Stimulated activated CD8-positive, alpha-beta memory T cell treated with anti-CD3 and anti-CD28 coated beads, Interleukin-2, amount 100 ng/mL, for 1 hour (primary cell): ENCODE measurements around the gene FCGR3A.
"Not testable (repeated sequence)": the region's sequence is repeated elsewhere in the genome, so short reads cannot be mapped to it uniquely, and the experiment has no call there.

Experiments used
- DNase-seq, 2 donors: peaks; one replicate each; pipeline ENCODE4 v3.0.0-alpha.2; 2020; ENCODE audit warnings: low read depth in 2 of 2

The FCGR3A gene

GRCh38 chr1:161556990-161557389, 7.4 kb upstream of the FCGR3A start:
- not testable (repeated sequence) for DNase-seq

- not testable (repeated sequence) for DNase-seq
Measured at GRCh38 chr1:161556143-161556542, 6.5 kb upstream of the FCGR3A start.

- not testable (repeated sequence) for DNase-seq
Measured at GRCh38 chr1:161554815-161555417, 5.3 kb upstream of the FCGR3A start.

GRCh38 chr1:161554340-161554739, 4.7 kb upstream of the FCGR3A start:
- DNase-seq: not testable (repeated sequence)

- DNase-seq: not testable (repeated sequence)
Measured at GRCh38 chr1:161553631-161554030, 4.0 kb upstream of the FCGR3A start.

GRCh38 chr1:161550942-161551341, 1.3 kb upstream of the FCGR3A start:
- DNase-seq: not testable (repeated sequence)

GRCh38 chr1:161548749-161549406, 740 bp downstream of the FCGR3A start:
- not testable (repeated sequence) for DNase-seq

GRCh38 chr1:161547995-161548741, 1.4 kb downstream of the FCGR3A start:
- not testable (repeated sequence) for DNase-seq

GRCh38 chr1:161545005-161545731, 4.5 kb downstream of the FCGR3A start:
- DNase-seq: not testable (repeated sequence)

GRCh38 chr1:161543125-161543524, 6.5 kb downstream of the FCGR3A start:
- DNase-seq: not testable (repeated sequence)

GRCh38 chr1:161542091-161542559, 7.5 kb downstream of the FCGR3A start:
- DNase-seq: not testable (repeated sequence)

GRCh38 chr1:161540570-161540960, 9.1 kb downstream of the FCGR3A start:
- not testable (repeated sequence) for DNase-seq

- peak; percentile 79 to 87 for DNase-seq
Measured at GRCh38 chr1:161539731-161540569, 9.7 kb downstream of the FCGR3A start.

GRCh38 chr1:161538925-161539479, 10.6 kb downstream of the FCGR3A start:
- DNase-seq: not testable (repeated sequence)

GRCh38 chr1:161537068-161537669, 12.4 kb downstream of the FCGR3A start:
- not testable (repeated sequence) for DNase-seq

GRCh38 chr1:161532644-161533567, 16.7 kb downstream of the FCGR3A start:
- DNase-seq: not testable (repeated sequence)

- no peak for DNase-seq
Measured at GRCh38 chr1:161531986-161532643, 17.5 kb downstream of the FCGR3A start.
